Thyroid gland (tissue), 4 donors: ENCODE results near the gene CFAP90.

Source experiments
- CTCF ChIP-seq, 6 experiments: fragments of 200-600 bp in 3 of 6; fragments of 450-650 bp in 3 of 6; sonication (generic) in 3 of 6; IDR thresholded peaks; one replicate each; pipeline ENCODE4 v1.5.1; 2016 to 2019; ENCODE audit warnings: antibody characterized with exemption in 6 of 6, mild to moderate bottlenecking in 2 of 6, inconsistent platforms in 1 of 6, moderate library complexity in 1 of 6
- POLR2A ChIP-seq, 2 donors: fragments of 450-650 bp; IDR thresholded peaks; one replicate each; pipeline ENCODE4 v1.6.1; 2017; ENCODE audit warnings: antibody characterized with exemption in 2 of 2, mild to moderate bottlenecking in 2 of 2, moderate library complexity in 1 of 2

- TF ChIP-seq CTCF (IDR thresholded peaks at IDR 0.05) (no peak), POLR2A (IDR thresholded peaks at IDR 0.05) (no peak)
These were observed 16.0 kb downstream of the CFAP90 start for GRCh38 chr5:7834982-7835381.
